ENCODE measurements around the gene MED26.

DNA sequence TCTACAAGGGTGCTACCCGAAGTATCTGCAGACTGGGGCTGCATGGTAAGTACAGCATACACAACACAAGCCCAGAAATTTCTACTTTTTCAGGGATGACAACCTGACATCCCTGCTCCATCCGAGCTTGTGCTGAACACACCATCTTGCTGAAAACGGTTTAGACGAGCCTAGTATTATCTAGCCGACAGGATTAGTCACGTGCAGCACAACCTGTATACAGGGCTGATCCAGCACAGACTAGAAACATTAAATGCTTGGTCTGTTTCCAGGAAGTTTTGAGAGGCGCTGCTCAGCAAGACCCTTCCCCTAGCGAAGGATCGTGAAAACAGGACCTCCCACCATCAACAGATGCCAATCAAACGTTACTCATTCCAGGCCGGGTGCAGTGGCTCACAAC is 27.7 kb upstream of the MED26 start:
- TF ChIP-seq POLR2A (IDR thresholded peaks at IDR 0.05) (no peak), POLR2AphosphoS5 (IDR thresholded peaks at IDR 0.05) (no peak)
- TF ChIP-seq, protein P1, sequence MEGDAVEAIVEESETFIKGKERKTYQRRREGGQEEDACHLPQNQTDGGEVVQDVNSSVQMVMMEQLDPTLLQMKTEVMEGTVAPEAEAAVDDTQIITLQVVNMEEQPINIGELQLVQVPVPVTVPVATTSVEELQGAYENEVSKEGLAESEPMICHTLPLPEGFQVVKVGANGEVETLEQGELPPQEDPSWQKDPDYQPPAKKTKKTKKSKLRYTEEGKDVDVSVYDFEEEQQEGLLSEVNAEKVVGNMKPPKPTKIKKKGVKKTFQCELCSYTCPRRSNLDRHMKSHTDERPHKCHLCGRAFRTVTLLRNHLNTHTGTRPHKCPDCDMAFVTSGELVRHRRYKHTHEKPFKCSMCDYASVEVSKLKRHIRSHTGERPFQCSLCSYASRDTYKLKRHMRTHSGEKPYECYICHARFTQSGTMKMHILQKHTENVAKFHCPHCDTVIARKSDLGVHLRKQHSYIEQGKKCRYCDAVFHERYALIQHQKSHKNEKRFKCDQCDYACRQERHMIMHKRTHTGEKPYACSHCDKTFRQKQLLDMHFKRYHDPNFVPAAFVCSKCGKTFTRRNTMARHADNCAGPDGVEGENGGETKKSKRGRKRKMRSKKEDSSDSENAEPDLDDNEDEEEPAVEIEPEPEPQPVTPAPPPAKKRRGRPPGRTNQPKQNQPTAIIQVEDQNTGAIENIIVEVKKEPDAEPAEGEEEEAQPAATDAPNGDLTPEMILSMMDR (IDR thresholded peaks at IDR 0.05), result no peak
